ENCODE data around the gene SLC16A3. TPM values are rescaled to one million over a fixed set of nuclear protein-coding genes. Genes with fewer than 3 reads are reported as not detected.

The SLC16A3 gene
- polyA plus RNA-seq, 1 of the 3 experiments (the other 2 are of a cell fraction): 70.7 TPM

- Histone ChIP-seq H3K4me3 (ENCODE audit: low read depth in 2 of 2, low read length in 1 of 2) (no peak overlapping the region; a peak in 1 of 4 replicates), H3K36me3 (replicated peaks in 1 of 2; ENCODE audit: control insufficient read depth in 1 of 2, insufficient read depth in 2 of 2, low read length in 1 of 2) (peaks cover 18 to 43% of the 10 kb centered on the region in 2 experiments), H3K79me2 (ENCODE audit: insufficient read depth) (peaks cover 78% of the 10 kb centered on the region), H3K4me2 (0 out of 2 replicates have a peak overlapping the region, but pooled peaks have one; percentile 28), H3K4me1 (ENCODE audit: control insufficient read depth in 1 of 2, insufficient read depth in 2 of 2, low read depth in 1 of 2, low read length in 1 of 2) (peaks cover 18 to 33% of the 10 kb centered on the region in 2 experiments; a peak in 3 of 4 replicates), H3K9me3 (no peaks in the 10 kb centered on the region), H3K9ac (no peak overlapping the region), H4K20me1 (ENCODE audit: insufficient read depth) (peaks cover 70% of the 10 kb centered on the region), H3K27me3 (ENCODE audit: insufficient read depth) (no peaks in the 10 kb centered on the region), H3K9me2 (no peaks in the 10 kb centered on the region), H3F3A (replicated peaks; ENCODE audit: insufficient read depth) (peaks cover 21% of the 10 kb centered on the region), H3K27ac (ENCODE audit: low read depth in 2 of 2, low read length in 1 of 2) (peak overlapping the region in 1 of 2 experiments; percentile 6; a peak in 1 of 4 replicates), H2AFZ (ENCODE audit: low read depth) (no peak overlapping the region)
- TF ChIP-seq REST (IDR thresholded peaks at IDR 0.05; ENCODE audit: low read depth, low read length): no peak
- TF ChIP-seq MAX (IDR thresholded peaks at IDR 0.05; ENCODE audit: low read depth): peak; percentile 19; the same call in 1 of the 2 replicates
- TF ChIP-seq CTCF (IDR thresholded peaks at IDR 0.05): peak; percentile 99
- no peak for TF ChIP-seq TAF1 (IDR thresholded peaks at IDR 0.05; ENCODE audit: borderline replicate concordance, low read depth, low read length)
- TF ChIP-seq SIN3A (IDR thresholded peaks at IDR 0.05; ENCODE audit: borderline replicate concordance, low read depth, low read length): 0 out of 2 replicates have a peak, but pooled peaks have one; percentile 38
- TF ChIP-seq IRF3 (IDR thresholded peaks at IDR 0.05; ENCODE audit: low read depth, low read length): 0 out of 2 replicates have a peak, but pooled peaks have one; percentile 14
- TF ChIP-seq NFIC (IDR thresholded peaks at IDR 0.05; ENCODE audit: borderline replicate concordance): 0 out of 2 replicates have a peak, but pooled peaks have one; percentile 5
- 0 out of 2 replicates have a peak, but pooled peaks have one; percentile 16 for TF ChIP-seq PBX3 (IDR thresholded peaks at IDR 0.05)
- TF ChIP-seq EZH2phosphoT487 (IDR thresholded peaks at IDR 0.05; ENCODE audit: borderline replicate concordance, low read depth): no peak
- peak; percentile 84 for TF ChIP-seq RAD21 (IDR thresholded peaks at IDR 0.05; ENCODE audit: low read length)
- no peak for TF ChIP-seq YY1 (IDR thresholded peaks at IDR 0.05; ENCODE audit: low read depth)
- TF ChIP-seq SMC3 (IDR thresholded peaks at IDR 0.05; ENCODE audit: low read depth, low read length): peak; percentile 73
- peak; percentile 41; the same call in 1 of the 2 replicates for TF ChIP-seq FOXJ3 (CRISPR knock-in tag; IDR thresholded peaks at IDR 0.05)
- TF ChIP-seq MXI1 (IDR thresholded peaks at IDR 0.05; ENCODE audit: low read depth, low read length): no peak
- TF ChIP-seq CHD2 (IDR thresholded peaks at IDR 0.05; ENCODE audit: low read length, partially characterized antibody): peak; percentile 74
- POLR2A ChIA-PET: interaction anchor here (0.6 to 1.9 kb wide), 4 partner anchors 14 to 56 kb away, joined by 3 to 5 read pairs (median 4); no protein-coding TSS in a partner anchor
- CTCF ChIA-PET: interaction anchor here (0.6 to 10.9 kb wide), 55 partner anchors 8 to 523 kb away, joined by 3 to 153 read pairs (median 5); partner anchors contain the start of genes CD7, CSNK1D, HEXD and OGFOD3
- WGBS (ENCODE audit: low lambda C conversion rate): 42% methylated on average over 33 of the region's 44 CpGs
- peak; percentile 97 for DNase-seq
Observed at GRCh38 chr17:82236142-82236971, 7.5 kb downstream of the SLC16A3 start.

All from SK-N-SH (cell line).